Stimulated activated CD4-positive, alpha-beta T cell treated with anti-CD3 and anti-CD28 coated beads, TNF-alpha, amount 100 ng/mL, for 48 hours (primary cell): ENCODE measurements around the gene DIAPH2.
"Not testable (repeated sequence)": the region's sequence is repeated elsewhere in the genome, so short reads cannot be mapped to it uniquely, and the experiment has no call there.

Experiments
- DNase-seq, 3 donors: peaks; one replicate each; pipeline ENCODE4 v3.0.0-alpha.2; 2020; ENCODE audit warnings: low read depth in 3 of 3

Gene DIAPH2

GRCh38 chrX:97380200-97380599 is 695.6 kb downstream of the DIAPH2 start:
- no peak for DNase-seq

GRCh38 chrX:97384685-97385084 is 700.0 kb downstream of the DIAPH2 start:
- DNase-seq, result no peak

GRCh38 chrX:97387004-97387403 is 702.4 kb downstream of the DIAPH2 start:
- DNase-seq, result no peak

GRCh38 chrX:97389761-97390192 is 705.1 kb downstream of the DIAPH2 start:
- no peak for DNase-seq

GRCh38 chrX:97397371-97397770 is 712.7 kb downstream of the DIAPH2 start:
- no peak for DNase-seq

GRCh38 chrX:97398030-97398551 is 713.4 kb downstream of the DIAPH2 start:
- DNase-seq, result no peak

GRCh38 chrX:97399400-97399799 is 714.8 kb downstream of the DIAPH2 start:
- DNase-seq, result no peak

- no peak for DNase-seq
Observed at GRCh38 chrX:97400492-97400891, 715.9 kb downstream of the DIAPH2 start.

- no peak for DNase-seq
Observed at GRCh38 chrX:97401154-97401553, 716.5 kb downstream of the DIAPH2 start.

GRCh38 chrX:97401586-97402136 is 717.0 kb downstream of the DIAPH2 start:
- DNase-seq, result no peak

GRCh38 chrX:97402333-97402732 is 717.7 kb downstream of the DIAPH2 start:
- no peak for DNase-seq

GRCh38 chrX:97402903-97403302 is 718.3 kb downstream of the DIAPH2 start:
- no peak for DNase-seq

- DNase-seq, result no peak
Observed at GRCh38 chrX:97405031-97405660, 720.5 kb downstream of the DIAPH2 start.

GRCh38 chrX:97409632-97410415 is 725.2 kb downstream of the DIAPH2 start:
- not testable (repeated sequence) for DNase-seq

- no peak for DNase-seq
Observed at GRCh38 chrX:97416461-97416860, 731.8 kb downstream of the DIAPH2 start.

GRCh38 chrX:97429101-97429500 is 744.5 kb downstream of the DIAPH2 start:
- no peak for DNase-seq

- no peak for DNase-seq
Observed at GRCh38 chrX:97431281-97431680, 746.6 kb downstream of the DIAPH2 start.

- DNase-seq, result no peak
Observed at GRCh38 chrX:97446298-97446882, 761.7 kb downstream of the DIAPH2 start.

GRCh38 chrX:97447306-97447705 is 762.7 kb downstream of the DIAPH2 start:
- no peak for DNase-seq

GRCh38 chrX:97452283-97452682 is 767.6 kb downstream of the DIAPH2 start:
- no peak for DNase-seq

- DNase-seq, result no peak
Observed at GRCh38 chrX:97461763-97462162, 777.1 kb downstream of the DIAPH2 start.

- no peak for DNase-seq
Observed at GRCh38 chrX:97471071-97471470, 786.4 kb downstream of the DIAPH2 start.
